ENCODE measurements around the gene FAM156A. TPM values are rescaled to one million over a fixed set of nuclear protein-coding genes. Genes with fewer than 3 reads are reported as not detected.
"Not testable (repeated sequence)": the region's sequence is repeated elsewhere in the genome, so short reads cannot be mapped to it uniquely, and the experiment has no call there.

The FAM156A gene
- polyA plus RNA-seq, 1 experiment: 24.0 TPM

GRCh38 chrX:52990848-52991247 lies 32.5 kb upstream of the FAM156A start:
- Histone ChIP-seq H3K9me3 (ENCODE audit: control insufficient read depth, insufficient read depth, low read length) (no peaks in the 10 kb centered on the region), H3K4me3 (ENCODE audit: low read depth, low read length) (no peak overlapping the region), H3K27me3 (ENCODE audit: control insufficient read depth, insufficient read depth, low read length) (no peaks in the 10 kb centered on the region), H3K27ac (ENCODE audit: low read depth, low read length) (no peak overlapping the region)
- ChIA-PET POLR2A (no interaction called here), CTCF (interaction anchor here (1.0 kb wide), 1 partner anchor 8 kb away, joined by 3 read pairs; no protein-coding TSS in a partner anchor)
- TF ChIP-seq, protein P1, sequence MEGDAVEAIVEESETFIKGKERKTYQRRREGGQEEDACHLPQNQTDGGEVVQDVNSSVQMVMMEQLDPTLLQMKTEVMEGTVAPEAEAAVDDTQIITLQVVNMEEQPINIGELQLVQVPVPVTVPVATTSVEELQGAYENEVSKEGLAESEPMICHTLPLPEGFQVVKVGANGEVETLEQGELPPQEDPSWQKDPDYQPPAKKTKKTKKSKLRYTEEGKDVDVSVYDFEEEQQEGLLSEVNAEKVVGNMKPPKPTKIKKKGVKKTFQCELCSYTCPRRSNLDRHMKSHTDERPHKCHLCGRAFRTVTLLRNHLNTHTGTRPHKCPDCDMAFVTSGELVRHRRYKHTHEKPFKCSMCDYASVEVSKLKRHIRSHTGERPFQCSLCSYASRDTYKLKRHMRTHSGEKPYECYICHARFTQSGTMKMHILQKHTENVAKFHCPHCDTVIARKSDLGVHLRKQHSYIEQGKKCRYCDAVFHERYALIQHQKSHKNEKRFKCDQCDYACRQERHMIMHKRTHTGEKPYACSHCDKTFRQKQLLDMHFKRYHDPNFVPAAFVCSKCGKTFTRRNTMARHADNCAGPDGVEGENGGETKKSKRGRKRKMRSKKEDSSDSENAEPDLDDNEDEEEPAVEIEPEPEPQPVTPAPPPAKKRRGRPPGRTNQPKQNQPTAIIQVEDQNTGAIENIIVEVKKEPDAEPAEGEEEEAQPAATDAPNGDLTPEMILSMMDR (IDR thresholded peaks at IDR 0.05; ENCODE audit: low read depth, low read length): no peak
- DNase-seq (ENCODE audit: low read depth, low spot score): no peak

- CTCF ChIA-PET: interaction anchor here (0.6 to 1.3 kb wide), 6 partner anchors 8 to 475 kb away, joined by 3 to 22 read pairs (median 4); no protein-coding TSS in a partner anchor
- H3K27ac ChIP-seq (ENCODE audit: low read depth, low read length): not testable (repeated sequence)
- peak; percentile 8 for DNase-seq (ENCODE audit: low read depth, low spot score)
These were observed 31.8 kb upstream of the FAM156A start for GRCh38 chrX:52990011-52990631.

DNA sequence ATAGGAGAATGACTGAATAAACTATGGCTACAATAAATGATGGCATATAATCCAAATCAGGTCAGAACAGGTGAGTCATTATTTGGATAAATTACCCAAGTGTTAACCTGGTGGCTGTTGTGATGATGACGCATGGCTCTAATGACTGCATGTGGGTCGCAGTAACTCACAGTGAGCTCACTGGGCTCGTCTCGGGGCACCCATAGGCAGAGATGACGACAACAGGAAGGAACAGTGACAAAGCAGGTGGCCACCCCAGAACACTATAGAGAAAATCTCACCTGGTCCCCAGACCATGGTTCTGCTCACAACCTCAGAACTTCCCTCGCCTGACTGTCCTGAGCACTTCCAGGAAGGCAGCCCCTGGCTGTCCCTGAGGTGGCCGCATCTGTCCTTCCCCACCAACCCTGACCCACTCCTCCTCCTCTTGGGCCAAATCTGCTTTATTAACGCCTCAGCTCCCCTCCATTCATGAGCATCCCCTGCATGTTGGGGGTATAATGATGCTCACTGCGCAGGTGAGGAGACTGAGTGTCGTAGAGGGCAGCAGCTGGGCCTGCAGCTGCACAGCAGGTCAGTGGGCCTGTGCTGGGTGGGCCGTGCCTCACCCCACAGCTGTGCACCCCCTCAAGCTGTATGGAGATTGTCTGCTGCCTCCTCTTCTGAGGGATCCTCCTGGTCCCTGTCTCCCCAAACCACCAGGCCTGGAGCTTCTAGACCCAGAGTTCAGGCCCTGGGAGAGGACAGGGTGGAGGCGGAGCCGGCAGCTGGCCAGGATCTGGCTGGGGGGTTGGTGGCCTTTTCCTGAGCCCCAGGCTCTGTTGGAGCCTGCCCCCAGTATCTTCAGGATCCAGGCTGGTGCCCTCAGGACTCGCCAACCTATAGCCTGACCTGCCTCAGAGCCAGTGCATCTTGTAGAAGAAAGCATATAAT lies 30.9 kb upstream of the FAM156A start:
- no peak overlapping the region for H3K4me3 ChIP-seq (ENCODE audit: low read depth, low read length)
- DNase-seq (ENCODE audit: low read depth, low spot score): no peak
- TF ChIP-seq, protein P1 (IDR thresholded peaks at IDR 0.05; ENCODE audit: low read depth, low read length): no peak
- H3K27me3 ChIP-seq (ENCODE audit: control insufficient read depth, insufficient read depth, low read length): no peaks in the 10 kb centered on the region
- CTCF ChIA-PET: interaction anchor here (0.6 to 1.3 kb wide), 5 partner anchors 9 to 476 kb away, joined by 3 to 22 read pairs (median 4); no protein-coding TSS in a partner anchor
- H3K9me3 ChIP-seq (ENCODE audit: control insufficient read depth, insufficient read depth, low read length): no peaks in the 10 kb centered on the region
- H3K27ac ChIP-seq (ENCODE audit: low read depth, low read length): peak overlapping the region; percentile 11
- POLR2A ChIA-PET: interaction anchor here (1.1 kb wide), 1 partner anchor 54 kb away, joined by 7 read pairs; no protein-coding TSS in a partner anchor

More at GRCh38 chrX:52990011-52990631, 31.8 kb upstream of the FAM156A start:
- H3K9me3 ChIP-seq (ENCODE audit: control insufficient read depth, insufficient read depth, low read length); H3K27me3 ChIP-seq (ENCODE audit: control insufficient read depth, insufficient read depth, low read length); H3K4me3 ChIP-seq (ENCODE audit: low read depth, low read length): not testable (repeated sequence)
- TF ChIP-seq, protein P1 (IDR thresholded peaks at IDR 0.05; ENCODE audit: low read depth, low read length): peak; percentile 54
- POLR2A ChIA-PET: interaction anchor here (1.1 kb wide), 1 partner anchor 55 kb away, joined by 7 read pairs; no protein-coding TSS in a partner anchor

GRCh38 chrX:52983321-52984000 lies 25.1 kb upstream of the FAM156A start:
- no peaks in the 10 kb centered on the region for H3K27me3 ChIP-seq (ENCODE audit: control insufficient read depth, insufficient read depth, low read length)
- no peaks in the 10 kb centered on the region for H3K9me3 ChIP-seq (ENCODE audit: control insufficient read depth, insufficient read depth, low read length)
- peak overlapping the region; percentile 17 for H3K4me3 ChIP-seq (ENCODE audit: low read depth, low read length)
- CTCF ChIA-PET: interaction anchor here (2.4 kb wide), 1 partner anchor 12 kb away, joined by 9 read pairs; no protein-coding TSS in a partner anchor
- TF ChIP-seq, protein P1 (IDR thresholded peaks at IDR 0.05; ENCODE audit: low read depth, low read length): no peak
- POLR2A ChIA-PET: interaction anchor here (0.7 to 1.5 kb wide), 2 partner anchors 11 to 12 kb away, joined by 3 to 5 read pairs; no protein-coding TSS in a partner anchor
- no peak for DNase-seq (ENCODE audit: low read depth, low spot score)
- peak overlapping the region; percentile 49 for H3K27ac ChIP-seq (ENCODE audit: low read depth, low read length)
